ENCODE data around the gene ITGAD.

Gene ITGAD

DNA sequence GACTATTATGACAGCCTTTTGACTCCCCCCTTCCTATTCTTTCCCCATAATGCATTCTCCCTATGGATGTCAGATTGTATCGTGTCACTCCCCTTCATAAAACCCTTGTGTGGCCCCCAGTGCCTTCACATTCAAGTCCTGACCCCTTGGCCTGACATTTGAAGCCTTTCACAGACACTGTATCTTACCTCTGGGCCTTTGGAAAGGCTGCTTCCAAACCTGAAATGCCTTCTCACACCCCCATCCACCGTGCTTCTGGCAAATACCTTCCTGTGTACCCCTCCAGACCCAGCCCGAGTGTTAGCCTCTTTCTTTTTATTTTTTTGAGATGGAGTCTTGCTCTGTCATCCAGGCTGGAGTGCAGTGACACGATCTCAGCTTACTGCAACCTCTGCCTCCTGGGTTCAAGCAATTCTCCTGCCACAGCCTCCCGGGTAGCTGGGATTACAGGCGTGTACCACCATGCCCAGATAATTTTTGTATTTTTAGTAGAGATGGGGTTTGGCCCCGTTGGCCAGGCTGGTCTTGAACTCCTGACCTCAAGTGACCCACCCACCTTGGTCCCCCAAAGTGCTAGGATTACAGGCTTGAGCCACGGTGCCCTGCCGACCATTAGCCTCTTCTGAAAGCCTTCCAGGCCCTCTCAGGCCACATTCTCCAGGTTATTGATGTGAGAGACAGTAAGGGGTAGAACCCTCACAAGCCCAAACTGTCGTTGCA lies 68.2 kb downstream of the ITGAD start:
- no CpG with 5 or more reads among the region's 10 CpGs for WGBS, 2 donors (ENCODE audit: extremely low coverage in 2 of 2, insufficient read length in 2 of 2, insufficient replicate concordance in 1 of 2)

DNA sequence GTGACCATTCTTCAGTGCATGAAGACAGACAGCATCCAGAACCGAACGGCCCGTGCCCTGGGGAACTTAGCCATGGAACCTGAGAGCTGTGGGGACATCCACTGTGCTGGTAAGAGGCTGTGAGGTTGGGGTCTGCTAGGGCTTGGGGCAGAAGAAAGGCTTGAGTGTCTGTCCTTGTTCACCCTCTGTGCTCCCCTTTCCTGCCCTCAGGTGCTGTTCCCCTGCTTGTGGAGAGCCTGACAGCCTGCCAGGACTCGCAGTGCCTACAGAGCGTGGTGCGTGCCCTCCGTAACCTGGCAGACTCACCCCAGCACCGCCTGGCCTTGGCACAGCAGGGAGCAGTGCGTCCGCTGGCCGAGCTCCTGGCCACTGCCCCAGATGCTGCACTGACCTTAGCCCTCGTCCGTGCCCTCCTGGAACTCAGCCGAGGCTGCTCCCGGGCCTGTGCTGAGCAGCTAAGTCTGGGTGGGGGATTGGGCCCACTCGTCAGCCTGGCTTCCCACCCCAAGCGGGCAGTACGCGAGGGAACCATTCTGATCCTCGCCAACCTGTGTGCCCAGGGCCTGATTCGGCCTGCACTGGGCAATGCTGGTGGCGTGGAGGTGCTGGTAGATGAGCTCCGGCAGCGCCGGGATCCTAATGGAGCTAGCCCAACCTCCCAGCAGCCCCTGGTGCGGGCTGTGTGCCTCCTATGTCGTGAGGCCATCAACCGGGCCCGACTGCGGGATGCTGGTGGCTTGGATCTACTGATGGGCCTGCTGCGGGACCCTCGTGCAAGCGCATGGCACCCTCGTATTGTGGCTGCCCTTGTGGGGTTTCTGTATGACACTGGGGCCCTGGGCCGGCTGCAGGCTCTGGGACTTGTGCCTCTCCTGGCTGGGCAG lies 69.0 kb downstream of the ITGAD start:
- H3K9ac ChIP-seq (ENCODE audit: low read depth, low read length, poor library complexity), result peak overlapping the region; percentile 44
- H3K4me1 ChIP-seq (ENCODE audit: control insufficient read depth in 2 of 2, insufficient read depth in 1 of 2, low read depth in 1 of 2, low read length in 2 of 2), result peaks cover 7 to 9% of the 10 kb centered on the region in 2 donors
- H3K27ac ChIP-seq (replicated peaks; ENCODE audit: low read length), result no peak overlapping the region
- WGBS, 2 donors (ENCODE audit: extremely low coverage in 2 of 2, insufficient read length in 2 of 2, insufficient replicate concordance in 1 of 2), result no CpG with 5 or more reads among the region's 35 CpGs
- H3K18ac ChIP-seq (ENCODE audit: low read length), result no peak overlapping the region
- DNase-seq (ENCODE audit: low spot score), result no peak
- no peak overlapping the region for H3K14ac ChIP-seq (ENCODE audit: low read length)
- H3K4me2 ChIP-seq (ENCODE audit: insufficient read depth, low read length, poor library complexity, severe bottlenecking), result no peak overlapping the region
- H3K4me3 ChIP-seq (ENCODE audit: low read length in 2 of 2), result no peak overlapping the region
- H2BK5ac ChIP-seq (ENCODE audit: low read length), result peak overlapping the region; percentile 50
- H4K8ac ChIP-seq (ENCODE audit: low read depth, low read length), result no peak overlapping the region
- no peak overlapping the region for H2BK120ac ChIP-seq (ENCODE audit: low read depth, low read length)
- peak overlapping the region; percentile 81 for H2AK5ac ChIP-seq (ENCODE audit: low read depth, low read length)
- peak overlapping the region; percentile 80 for H3K23ac ChIP-seq (ENCODE audit: low read depth, low read length, poor library complexity)
- no peaks in the 10 kb centered on the region for H3K27me3 ChIP-seq (ENCODE audit: control insufficient read depth in 3 of 3, insufficient read depth in 3 of 3, low read depth in 1 of 3, low read length in 3 of 3)
- H2BK12ac ChIP-seq (ENCODE audit: low read length), result no peak overlapping the region
- H3K4ac ChIP-seq (ENCODE audit: low read length), result no peak overlapping the region
- peaks cover 11% of the 10 kb centered on the region for H3K79me1 ChIP-seq (ENCODE audit: low read depth, low read length)
- H4K91ac ChIP-seq (ENCODE audit: low read depth, low read length, poor library complexity), result no peak overlapping the region
- H3K36me3 ChIP-seq (replicated peaks in 1 of 2; ENCODE audit: control insufficient read depth in 2 of 2, insufficient read depth in 2 of 2, low read length in 2 of 2), result peaks cover 8 to 59% of the 10 kb centered on the region in 2 donors
- no peak overlapping the region for H2AFZ ChIP-seq (ENCODE audit: low read length)
- H2BK15ac ChIP-seq (ENCODE audit: low read length), result no peak overlapping the region
- H3K9me3 ChIP-seq (replicated peaks in 1 of 2; ENCODE audit: control insufficient read depth in 2 of 2, insufficient read depth in 1 of 2, low read depth in 1 of 2, low read length in 2 of 2), result no peaks in the 10 kb centered on the region

More for the DNA sequence above, 68.2 kb downstream of the ITGAD start:
- Histone ChIP-seq H2AFZ (ENCODE audit: low read length) (no peak overlapping the region), H3K4me1 (ENCODE audit: control insufficient read depth in 2 of 2, insufficient read depth in 1 of 2, low read depth in 1 of 2, low read length in 2 of 2) (peaks cover 7 to 9% of the 10 kb centered on the region in 2 donors), H3K9ac (ENCODE audit: low read depth, low read length, poor library complexity) (peak overlapping the region; percentile 44), H2BK5ac (ENCODE audit: low read length) (no peak overlapping the region), H2BK12ac (ENCODE audit: low read length) (no peak overlapping the region), H2BK15ac (ENCODE audit: low read length) (no peak overlapping the region), H3K4me2 (ENCODE audit: insufficient read depth, low read length, poor library complexity, severe bottlenecking) (no peak overlapping the region), H3K14ac (ENCODE audit: low read length) (no peak overlapping the region), H3K4ac (ENCODE audit: low read length) (no peak overlapping the region), H3K9me3 (replicated peaks in 1 of 2; ENCODE audit: control insufficient read depth in 2 of 2, insufficient read depth in 1 of 2, low read depth in 1 of 2, low read length in 2 of 2) (no peaks in the 10 kb centered on the region), H3K23ac (ENCODE audit: low read depth, low read length, poor library complexity) (no peak overlapping the region), H3K4me3 (ENCODE audit: low read length in 2 of 2) (no peak overlapping the region), H2AK5ac (ENCODE audit: low read depth, low read length) (no peak overlapping the region), H4K91ac (ENCODE audit: low read depth, low read length, poor library complexity) (no peak overlapping the region), H3K27ac (replicated peaks; ENCODE audit: low read length) (no peak overlapping the region), H3K79me1 (ENCODE audit: low read depth, low read length) (peaks cover 14% of the 10 kb centered on the region), H3K27me3 (ENCODE audit: control insufficient read depth in 3 of 3, insufficient read depth in 3 of 3, low read depth in 1 of 3, low read length in 3 of 3) (no peaks in the 10 kb centered on the region), H2BK120ac (ENCODE audit: low read depth, low read length) (no peak overlapping the region), H3K18ac (ENCODE audit: low read length) (no peak overlapping the region), H4K8ac (ENCODE audit: low read depth, low read length) (no peak overlapping the region), H3K36me3 (replicated peaks in 1 of 2; ENCODE audit: control insufficient read depth in 2 of 2, insufficient read depth in 2 of 2, low read length in 2 of 2) (peaks cover 9 to 60% of the 10 kb centered on the region in 2 donors)
- DNase-seq (ENCODE audit: low spot score), result no peak

- H2AFZ ChIP-seq (ENCODE audit: low read length), result no peak overlapping the region
- H3K27me3 ChIP-seq (ENCODE audit: control insufficient read depth in 3 of 3, insufficient read depth in 3 of 3, low read depth in 1 of 3, low read length in 3 of 3), result no peaks in the 10 kb centered on the region
- H3K14ac ChIP-seq (ENCODE audit: low read length), result no peak overlapping the region
- peak overlapping the region; percentile 8 for H2BK5ac ChIP-seq (ENCODE audit: low read length)
- H3K9me3 ChIP-seq (replicated peaks in 1 of 2; ENCODE audit: control insufficient read depth in 2 of 2, insufficient read depth in 1 of 2, low read depth in 1 of 2, low read length in 2 of 2), result no peaks in the 10 kb centered on the region
- H3K18ac ChIP-seq (ENCODE audit: low read length), result no peak overlapping the region
- DNase-seq (ENCODE audit: low spot score), result no peak
- no peak overlapping the region for H2BK120ac ChIP-seq (ENCODE audit: low read depth, low read length)
- no peak overlapping the region for H3K27ac ChIP-seq (replicated peaks; ENCODE audit: low read length)
- H3K4me1 ChIP-seq (ENCODE audit: control insufficient read depth in 2 of 2, insufficient read depth in 1 of 2, low read depth in 1 of 2, low read length in 2 of 2), result peaks cover 0 to 3% of the 10 kb centered on the region in 2 donors
- H3K79me1 ChIP-seq (ENCODE audit: low read depth, low read length), result peaks cover 4% of the 10 kb centered on the region
- no peak overlapping the region for H3K23ac ChIP-seq (ENCODE audit: low read depth, low read length, poor library complexity)
- WGBS, 2 donors (ENCODE audit: extremely low coverage in 2 of 2, insufficient read length in 2 of 2, insufficient replicate concordance in 1 of 2), result no CpG with 5 or more reads among the region's 36 CpGs
- H4K91ac ChIP-seq (ENCODE audit: low read depth, low read length, poor library complexity), result no peak overlapping the region
- no peak overlapping the region for H2AK5ac ChIP-seq (ENCODE audit: low read depth, low read length)
- no peak overlapping the region for H3K4ac ChIP-seq (ENCODE audit: low read length)
- peaks cover 8 to 53% of the 10 kb centered on the region in 2 donors for H3K36me3 ChIP-seq (replicated peaks in 1 of 2; ENCODE audit: control insufficient read depth in 2 of 2, insufficient read depth in 2 of 2, low read length in 2 of 2)
- no peak overlapping the region for H2BK15ac ChIP-seq (ENCODE audit: low read length)
- H3K4me2 ChIP-seq (ENCODE audit: insufficient read depth, low read length, poor library complexity, severe bottlenecking), result no peak overlapping the region
- no peak overlapping the region for H3K4me3 ChIP-seq (ENCODE audit: low read length in 2 of 2)
- H3K9ac ChIP-seq (ENCODE audit: low read depth, low read length, poor library complexity), result no peak overlapping the region
- no peak overlapping the region for H2BK12ac ChIP-seq (ENCODE audit: low read length)
- H4K8ac ChIP-seq (ENCODE audit: low read depth, low read length), result no peak overlapping the region
Measured at GRCh38 chr16:31464348-31464769, 71.2 kb downstream of the ITGAD start.

GRCh38 chr16:31464781-31465260 lies 71.7 kb downstream of the ITGAD start:
- Histone ChIP-seq H2BK15ac (ENCODE audit: low read length) (no peak overlapping the region), H3K4me2 (ENCODE audit: insufficient read depth, low read length, poor library complexity, severe bottlenecking) (no peak overlapping the region), H2BK12ac (ENCODE audit: low read length) (no peak overlapping the region), H3K23ac (ENCODE audit: low read depth, low read length, poor library complexity) (no peak overlapping the region), H2BK5ac (ENCODE audit: low read length) (peak overlapping the region; percentile 8), H2AK5ac (ENCODE audit: low read depth, low read length) (no peak overlapping the region), H3K18ac (ENCODE audit: low read length) (no peak overlapping the region), H3K27ac (replicated peaks; ENCODE audit: low read length) (no peak overlapping the region), H3K14ac (ENCODE audit: low read length) (no peak overlapping the region), H3K36me3 (replicated peaks in 1 of 2; ENCODE audit: control insufficient read depth in 2 of 2, insufficient read depth in 2 of 2, low read length in 2 of 2) (peaks cover 8 to 53% of the 10 kb centered on the region in 2 donors), H3K4me1 (ENCODE audit: control insufficient read depth in 2 of 2, insufficient read depth in 1 of 2, low read depth in 1 of 2, low read length in 2 of 2) (peaks cover 0 to 3% of the 10 kb centered on the region in 2 donors), H3K4me3 (ENCODE audit: low read length in 2 of 2) (no peak overlapping the region), H3K9ac (ENCODE audit: low read depth, low read length, poor library complexity) (no peak overlapping the region), H2AFZ (ENCODE audit: low read length) (no peak overlapping the region), H3K79me1 (ENCODE audit: low read depth, low read length) (peaks cover 4% of the 10 kb centered on the region), H2BK120ac (ENCODE audit: low read depth, low read length) (no peak overlapping the region), H4K8ac (ENCODE audit: low read depth, low read length) (no peak overlapping the region), H3K27me3 (ENCODE audit: control insufficient read depth in 3 of 3, insufficient read depth in 3 of 3, low read depth in 1 of 3, low read length in 3 of 3) (no peaks in the 10 kb centered on the region), H3K9me3 (replicated peaks in 1 of 2; ENCODE audit: control insufficient read depth in 2 of 2, insufficient read depth in 1 of 2, low read depth in 1 of 2, low read length in 2 of 2) (no peaks in the 10 kb centered on the region), H4K91ac (ENCODE audit: low read depth, low read length, poor library complexity) (no peak overlapping the region), H3K4ac (ENCODE audit: low read length) (no peak overlapping the region)
- no CpG with 5 or more reads among the region's 17 CpGs for WGBS, 2 donors (ENCODE audit: extremely low coverage in 2 of 2, insufficient read length in 2 of 2, insufficient replicate concordance in 1 of 2)
- DNase-seq (ENCODE audit: low spot score), result no peak

Measured in neuronal stem cell (in vitro differentiated cells).